ENCODE results near the gene CBX4. TPM values are rescaled to one million over a fixed set of nuclear protein-coding genes. Genes with fewer than 3 reads are reported as not detected.

CBX4 gene
- total and polyA plus RNA-seq, 2 of the 13 experiments (the other 11 are each of a cell fraction or from before 2014, with no cell fraction given): 25.8 to 50.8 TPM

DNA sequence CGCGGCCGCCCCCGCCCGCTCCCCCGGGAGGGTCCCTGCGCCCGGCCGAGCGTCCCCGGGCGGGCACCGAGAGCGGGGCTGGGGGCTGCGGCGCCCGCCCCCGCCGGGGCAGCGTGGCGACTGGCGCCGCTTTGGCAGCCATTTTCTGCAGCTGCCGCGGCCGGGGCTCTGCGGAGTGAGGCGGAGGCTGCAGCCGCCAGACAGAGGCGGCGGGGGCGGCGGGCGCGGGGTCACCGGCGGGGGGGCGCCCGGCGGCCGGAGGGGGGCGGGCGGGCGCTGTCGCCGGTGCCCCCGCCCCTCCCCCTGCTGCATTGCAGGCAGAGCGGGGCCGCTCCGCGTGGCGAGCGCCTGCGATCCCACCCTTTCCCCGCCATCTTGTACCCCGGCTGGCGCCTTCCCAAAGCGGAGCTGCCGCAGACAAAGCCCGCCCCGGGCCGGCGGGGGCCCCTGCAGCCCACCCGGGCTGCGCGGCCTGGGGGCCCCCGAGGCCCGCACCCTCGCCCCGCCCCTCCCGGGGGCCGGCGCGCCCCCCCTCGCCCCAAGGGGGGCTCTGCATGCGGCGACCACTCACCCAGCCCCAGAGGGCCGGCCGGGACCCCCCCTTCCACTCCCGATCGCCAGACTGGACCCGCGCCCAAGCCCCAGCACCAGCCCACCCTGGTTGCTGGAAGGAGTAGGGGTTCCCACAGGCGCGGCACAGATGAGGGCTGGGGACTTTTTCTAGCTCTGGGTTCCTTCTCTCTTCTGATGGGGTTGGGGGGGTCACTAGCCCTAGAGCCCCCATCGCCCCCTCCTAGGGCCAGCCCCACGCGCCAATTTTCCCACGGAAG lies 25.7 kb downstream of the CBX4 start (continued):
- TF ChIP-seq, protein P1, sequence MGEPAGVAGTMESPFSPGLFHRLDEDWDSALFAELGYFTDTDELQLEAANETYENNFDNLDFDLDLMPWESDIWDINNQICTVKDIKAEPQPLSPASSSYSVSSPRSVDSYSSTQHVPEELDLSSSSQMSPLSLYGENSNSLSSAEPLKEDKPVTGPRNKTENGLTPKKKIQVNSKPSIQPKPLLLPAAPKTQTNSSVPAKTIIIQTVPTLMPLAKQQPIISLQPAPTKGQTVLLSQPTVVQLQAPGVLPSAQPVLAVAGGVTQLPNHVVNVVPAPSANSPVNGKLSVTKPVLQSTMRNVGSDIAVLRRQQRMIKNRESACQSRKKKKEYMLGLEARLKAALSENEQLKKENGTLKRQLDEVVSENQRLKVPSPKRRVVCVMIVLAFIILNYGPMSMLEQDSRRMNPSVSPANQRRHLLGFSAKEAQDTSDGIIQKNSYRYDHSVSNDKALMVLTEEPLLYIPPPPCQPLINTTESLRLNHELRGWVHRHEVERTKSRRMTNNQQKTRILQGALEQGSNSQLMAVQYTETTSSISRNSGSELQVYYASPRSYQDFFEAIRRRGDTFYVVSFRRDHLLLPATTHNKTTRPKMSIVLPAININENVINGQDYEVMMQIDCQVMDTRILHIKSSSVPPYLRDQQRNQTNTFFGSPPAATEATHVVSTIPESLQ (CRISPR knock-in tag; conservative IDR thresholded peaks at IDR 0.05): no peak
- TF ChIP-seq NCOA5 (CRISPR knock-in tag; IDR thresholded peaks at IDR 0.05) (no peak), HNRNPLL (IDR thresholded peaks at IDR 0.05; ENCODE audit: low read depth, low read length, poor library complexity, severe bottlenecking) (peak; percentile 6), DNMT3B (CRISPR knock-in tag; conservative IDR thresholded peaks at IDR 0.05) (no peak), ZNF101 (CRISPR knock-in tag; IDR thresholded peaks at IDR 0.05; ENCODE audit: borderline replicate concordance, low read depth) (no peak), SP1 (IDR thresholded peaks at IDR 0.05) (no peak), SP1 (CRISPR knock-in tag; IDR thresholded peaks at IDR 0.05) (0 out of 2 replicates have a peak, but pooled peaks have one; percentile 17), ZNF441 (CRISPR knock-in tag; IDR thresholded peaks at IDR 0.05; ENCODE audit: borderline replicate concordance) (no peak), ZSCAN22 (CRISPR knock-in tag; IDR thresholded peaks at IDR 0.05) (no peak), ZBTB38 (CRISPR knock-in tag; IDR thresholded peaks at IDR 0.05) (0 out of 2 replicates have a peak, but pooled peaks have one; percentile 9), PLRG1 (conservative IDR thresholded peaks at IDR 0.05) (no peak), CEBPG (CRISPR knock-in tag; IDR thresholded peaks at IDR 0.05) (no peak), HOXA3 (CRISPR knock-in tag; IDR thresholded peaks at IDR 0.05) (0 out of 2 replicates have a peak, but pooled peaks have one; percentile 9), MIER3 (CRISPR knock-in tag; IDR thresholded peaks at IDR 0.05; ENCODE audit: borderline replicate concordance) (no peak), KLF15 (CRISPR knock-in tag; IDR thresholded peaks at IDR 0.05; ENCODE audit: borderline replicate concordance) (no peak)
- TF ChIP-seq, protein P2, sequence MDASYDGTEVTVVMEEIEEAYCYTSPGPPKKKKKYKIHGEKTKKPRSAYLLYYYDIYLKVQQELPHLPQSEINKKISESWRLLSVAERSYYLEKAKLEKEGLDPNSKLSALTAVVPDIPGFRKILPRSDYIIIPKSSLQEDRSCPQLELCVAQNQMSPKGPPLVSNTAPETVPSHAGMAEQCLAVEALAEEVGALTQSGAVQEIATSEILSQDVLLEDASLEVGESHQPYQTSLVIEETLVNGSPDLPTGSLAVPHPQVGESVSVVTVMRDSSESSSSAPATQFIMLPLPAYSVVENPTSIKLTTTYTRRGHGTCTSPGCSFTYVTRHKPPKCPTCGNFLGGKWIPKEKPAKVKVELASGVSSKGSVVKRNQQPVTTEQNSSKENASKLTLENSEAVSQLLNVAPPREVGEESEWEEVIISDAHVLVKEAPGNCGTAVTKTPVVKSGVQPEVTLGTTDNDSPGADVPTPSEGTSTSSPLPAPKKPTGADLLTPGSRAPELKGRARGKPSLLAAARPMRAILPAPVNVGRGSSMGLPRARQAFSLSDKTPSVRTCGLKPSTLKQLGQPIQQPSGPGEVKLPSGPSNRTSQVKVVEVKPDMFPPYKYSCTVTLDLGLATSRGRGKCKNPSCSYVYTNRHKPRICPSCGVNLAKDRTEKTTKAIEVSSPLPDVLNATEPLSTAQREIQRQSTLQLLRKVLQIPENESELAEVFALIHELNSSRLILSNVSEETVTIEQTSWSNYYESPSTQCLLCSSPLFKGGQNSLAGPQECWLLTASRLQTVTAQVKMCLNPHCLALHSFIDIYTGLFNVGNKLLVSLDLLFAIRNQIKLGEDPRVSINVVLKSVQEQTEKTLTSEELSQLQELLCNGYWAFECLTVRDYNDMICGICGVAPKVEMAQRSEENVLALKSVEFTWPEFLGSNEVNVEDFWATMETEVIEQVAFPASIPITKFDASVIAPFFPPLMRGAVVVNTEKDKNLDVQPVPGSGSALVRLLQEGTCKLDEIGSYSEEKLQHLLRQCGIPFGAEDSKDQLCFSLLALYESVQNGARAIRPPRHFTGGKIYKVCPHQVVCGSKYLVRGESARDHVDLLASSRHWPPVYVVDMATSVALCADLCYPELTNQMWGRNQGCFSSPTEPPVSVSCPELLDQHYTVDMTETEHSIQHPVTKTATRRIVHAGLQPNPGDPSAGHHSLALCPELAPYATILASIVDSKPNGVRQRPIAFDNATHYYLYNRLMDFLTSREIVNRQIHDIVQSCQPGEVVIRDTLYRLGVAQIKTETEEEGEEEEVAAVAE (CRISPR knock-in tag; IDR thresholded peaks at IDR 0.05; ENCODE audit: borderline replicate concordance): no peak
- TF ChIP-seq, protein P3, sequence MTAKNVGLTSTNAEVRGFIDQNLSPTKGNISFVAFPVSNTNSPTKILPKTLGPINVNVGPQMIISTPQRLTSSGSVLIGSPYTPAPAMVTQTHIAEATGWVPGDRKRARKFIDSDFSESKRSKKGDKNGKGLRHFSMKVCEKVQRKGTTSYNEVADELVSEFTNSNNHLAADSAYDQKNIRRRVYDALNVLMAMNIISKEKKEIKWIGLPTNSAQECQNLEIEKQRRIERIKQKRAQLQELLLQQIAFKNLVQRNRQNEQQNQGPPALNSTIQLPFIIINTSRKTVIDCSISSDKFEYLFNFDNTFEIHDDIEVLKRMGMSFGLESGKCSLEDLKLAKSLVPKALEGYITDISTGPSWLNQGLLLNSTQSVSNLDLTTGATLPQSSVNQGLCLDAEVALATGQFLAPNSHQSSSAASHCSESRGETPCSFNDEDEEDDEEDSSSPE (CRISPR knock-in tag; IDR thresholded peaks at IDR 0.05): peak; percentile 36; the same call in 1 of the 2 replicates
- TF ChIP-seq, protein P4, sequence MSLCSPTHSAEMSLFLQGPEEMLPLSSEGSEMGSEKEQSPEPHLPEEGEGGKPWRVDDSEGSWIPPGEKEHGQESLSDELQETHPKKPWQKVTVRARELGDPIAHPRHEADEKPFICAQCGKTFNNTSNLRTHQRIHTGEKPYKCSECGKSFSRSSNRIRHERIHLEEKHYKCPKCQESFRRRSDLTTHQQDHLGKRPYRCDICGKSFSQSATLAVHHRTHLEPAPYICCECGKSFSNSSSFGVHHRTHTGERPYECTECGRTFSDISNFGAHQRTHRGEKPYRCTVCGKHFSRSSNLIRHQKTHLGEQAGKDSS (CRISPR knock-in tag; IDR thresholded peaks at IDR 0.05; ENCODE audit: borderline replicate concordance, low read depth): no peak
- TF ChIP-seq, protein P5, sequence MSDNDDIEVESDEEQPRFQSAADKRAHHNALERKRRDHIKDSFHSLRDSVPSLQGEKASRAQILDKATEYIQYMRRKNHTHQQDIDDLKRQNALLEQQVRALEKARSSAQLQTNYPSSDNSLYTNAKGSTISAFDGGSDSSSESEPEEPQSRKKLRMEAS (IDR thresholded peaks at IDR 0.05): peak; percentile 76
- TF ChIP-seq, protein P6, sequence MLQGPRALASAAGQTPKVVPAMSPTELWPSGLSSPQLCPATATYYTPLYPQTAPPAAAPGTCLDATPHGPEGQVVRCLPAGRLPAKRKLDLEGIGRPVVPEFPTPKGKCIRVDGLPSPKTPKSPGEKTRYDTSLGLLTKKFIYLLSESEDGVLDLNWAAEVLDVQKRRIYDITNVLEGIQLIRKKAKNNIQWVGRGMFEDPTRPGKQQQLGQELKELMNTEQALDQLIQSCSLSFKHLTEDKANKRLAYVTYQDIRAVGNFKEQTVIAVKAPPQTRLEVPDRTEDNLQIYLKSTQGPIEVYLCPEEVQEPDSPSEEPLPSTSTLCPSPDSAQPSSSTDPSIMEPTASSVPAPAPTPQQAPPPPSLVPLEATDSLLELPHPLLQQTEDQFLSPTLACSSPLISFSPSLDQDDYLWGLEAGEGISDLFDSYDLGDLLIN (CRISPR knock-in tag; IDR thresholded peaks at IDR 0.05; ENCODE audit: borderline replicate concordance): no peak
